ENCODE results near the gene C1QTNF8.

C1QTNF8 gene

DNA sequence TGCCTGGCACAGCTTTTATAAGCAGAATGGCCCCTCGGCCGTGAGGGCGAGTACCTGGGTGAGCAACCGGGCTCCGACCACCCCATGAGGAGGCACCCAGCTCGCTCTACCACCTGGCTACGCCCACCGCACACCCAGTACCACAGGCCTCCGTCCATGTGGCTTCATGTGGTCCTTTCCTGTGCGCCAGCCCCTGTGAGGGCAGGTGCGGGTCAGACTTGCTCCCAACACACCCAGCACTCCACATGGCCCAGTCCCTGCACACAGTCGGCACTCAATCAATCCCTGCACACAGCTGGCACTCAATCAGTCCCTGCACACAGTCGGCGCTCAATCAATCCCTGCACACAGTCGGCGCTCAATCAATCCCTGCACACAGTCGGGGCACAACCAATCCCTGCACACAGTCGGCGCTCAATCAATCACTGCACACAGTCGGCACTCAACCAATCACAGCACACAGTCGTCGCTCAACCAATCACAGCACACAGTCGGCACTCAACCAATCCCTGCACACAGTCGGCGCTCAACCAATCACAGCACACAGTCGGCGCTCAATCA lies 4.0 kb downstream of the C1QTNF8 start:
- H3K4me2 ChIP-seq (ENCODE audit: insufficient read depth, low read length) = no peak overlapping the region
- H3K79me2 ChIP-seq (ENCODE audit: insufficient read depth, low read length) = no peaks in the 10 kb centered on the region
- H3K4me1 ChIP-seq (ENCODE audit: insufficient read depth, low read length) = no peaks in the 10 kb centered on the region
- no peak for TF ChIP-seq EZH2 (IDR thresholded peaks at IDR 0.05; ENCODE audit: borderline replicate concordance, low read depth, low read length, severe bottlenecking)
- TF ChIP-seq, protein P1, sequence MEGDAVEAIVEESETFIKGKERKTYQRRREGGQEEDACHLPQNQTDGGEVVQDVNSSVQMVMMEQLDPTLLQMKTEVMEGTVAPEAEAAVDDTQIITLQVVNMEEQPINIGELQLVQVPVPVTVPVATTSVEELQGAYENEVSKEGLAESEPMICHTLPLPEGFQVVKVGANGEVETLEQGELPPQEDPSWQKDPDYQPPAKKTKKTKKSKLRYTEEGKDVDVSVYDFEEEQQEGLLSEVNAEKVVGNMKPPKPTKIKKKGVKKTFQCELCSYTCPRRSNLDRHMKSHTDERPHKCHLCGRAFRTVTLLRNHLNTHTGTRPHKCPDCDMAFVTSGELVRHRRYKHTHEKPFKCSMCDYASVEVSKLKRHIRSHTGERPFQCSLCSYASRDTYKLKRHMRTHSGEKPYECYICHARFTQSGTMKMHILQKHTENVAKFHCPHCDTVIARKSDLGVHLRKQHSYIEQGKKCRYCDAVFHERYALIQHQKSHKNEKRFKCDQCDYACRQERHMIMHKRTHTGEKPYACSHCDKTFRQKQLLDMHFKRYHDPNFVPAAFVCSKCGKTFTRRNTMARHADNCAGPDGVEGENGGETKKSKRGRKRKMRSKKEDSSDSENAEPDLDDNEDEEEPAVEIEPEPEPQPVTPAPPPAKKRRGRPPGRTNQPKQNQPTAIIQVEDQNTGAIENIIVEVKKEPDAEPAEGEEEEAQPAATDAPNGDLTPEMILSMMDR (IDR thresholded peaks at IDR 0.05; ENCODE audit: borderline replicate concordance, extremely low read depth, low read length, poor library complexity, severe bottlenecking) = no peak
- H3K9me3 ChIP-seq (ENCODE audit: insufficient read depth, low read length, severe bottlenecking) = peaks cover 2% of the 10 kb centered on the region
- DNase-seq (no peak), ATAC-seq (ENCODE audit: insufficient read depth, low read depth) (no peak)
- no peak overlapping the region for H3K4me3 ChIP-seq (ENCODE audit: low read depth in 1 of 2, low read length in 2 of 2)
- no peak overlapping the region for H3K9ac ChIP-seq (ENCODE audit: low read depth, low read length)
- no peaks in the 10 kb centered on the region for H3K36me3 ChIP-seq (ENCODE audit: insufficient read depth, low read length)
- peaks cover 12% of the 10 kb centered on the region; the same call in 1 of the 2 replicates for H4K20me1 ChIP-seq (ENCODE audit: insufficient read depth, low read length)
- no peak overlapping the region for H3K27ac ChIP-seq (ENCODE audit: low read length)
- H2AFZ ChIP-seq (ENCODE audit: low read depth, low read length) = no peak overlapping the region
- no peaks in the 10 kb centered on the region for H3K27me3 ChIP-seq (ENCODE audit: insufficient read depth, low read length, poor library complexity)

DNA sequence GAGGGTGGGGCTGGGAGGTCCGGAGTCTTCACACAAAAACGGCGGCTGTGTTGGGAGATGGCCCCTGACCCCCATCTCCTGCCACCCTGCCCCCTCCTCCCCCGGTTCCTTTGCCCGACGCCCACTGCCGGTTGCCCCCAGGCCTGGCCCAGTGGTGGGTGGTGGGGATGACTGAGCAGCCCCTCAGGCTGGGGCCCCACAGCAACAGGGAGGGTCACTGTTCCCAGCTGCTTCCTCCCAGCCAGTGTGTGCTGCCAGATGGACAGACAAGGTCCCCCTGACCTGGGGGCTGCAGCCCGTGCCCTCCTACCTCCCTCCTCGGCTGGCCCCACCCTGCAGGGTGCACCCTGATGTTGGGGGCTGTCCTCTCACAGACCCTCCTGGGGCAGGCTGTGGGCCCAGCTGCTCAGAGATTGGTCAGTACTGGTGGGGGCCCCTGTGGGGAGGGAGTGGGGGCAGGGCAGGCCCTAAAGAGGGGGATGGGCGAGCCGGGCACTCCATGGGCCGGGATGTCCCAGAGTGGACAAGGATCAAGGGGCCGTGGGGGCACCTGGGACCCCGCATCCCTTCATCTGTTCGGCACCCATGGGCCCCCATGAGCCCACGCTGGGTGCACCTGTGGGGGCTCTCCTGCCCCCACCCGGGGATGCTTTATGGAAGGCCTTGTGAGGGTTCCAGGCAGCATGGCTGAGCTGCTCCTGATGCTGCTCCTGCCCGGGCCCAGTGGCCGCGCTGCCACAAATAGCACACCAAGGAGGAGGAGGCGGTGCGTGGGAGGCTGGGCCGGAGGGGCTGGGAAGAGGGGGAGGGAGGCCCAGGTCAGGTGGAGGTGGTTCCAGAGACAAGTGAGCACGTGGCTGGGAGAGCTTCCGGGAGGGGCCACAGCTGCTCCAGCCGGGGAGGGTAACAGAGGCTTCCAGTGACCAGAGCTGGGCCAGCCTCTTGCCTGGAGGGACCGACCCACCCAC lies 5.1 kb downstream of the C1QTNF8 start:
- Histone ChIP-seq H4K20me1 (ENCODE audit: insufficient read depth, low read length) (peaks cover 12% of the 10 kb centered on the region; the same call in 1 of the 2 replicates), H3K79me2 (ENCODE audit: insufficient read depth, low read length) (no peaks in the 10 kb centered on the region), H3K4me3 (ENCODE audit: low read depth in 1 of 2, low read length in 2 of 2) (no peak overlapping the region), H3K4me1 (ENCODE audit: insufficient read depth, low read length) (no peaks in the 10 kb centered on the region), H3K36me3 (ENCODE audit: insufficient read depth, low read length) (no peaks in the 10 kb centered on the region), H3K4me2 (ENCODE audit: insufficient read depth, low read length) (no peak overlapping the region), H3K9me3 (ENCODE audit: insufficient read depth, low read length, severe bottlenecking) (peaks cover 2% of the 10 kb centered on the region), H3K27me3 (ENCODE audit: insufficient read depth, low read length, poor library complexity) (no peaks in the 10 kb centered on the region), H2AFZ (ENCODE audit: low read depth, low read length) (no peak overlapping the region), H3K27ac (ENCODE audit: low read length) (no peak overlapping the region), H3K9ac (ENCODE audit: low read depth, low read length) (no peak overlapping the region)
- no peak for TF ChIP-seq EZH2 (IDR thresholded peaks at IDR 0.05; ENCODE audit: borderline replicate concordance, low read depth, low read length, severe bottlenecking)
- TF ChIP-seq, protein P1 (IDR thresholded peaks at IDR 0.05; ENCODE audit: borderline replicate concordance, extremely low read depth, low read length, poor library complexity, severe bottlenecking) = no peak
- ATAC-seq (ENCODE audit: insufficient read depth, low read depth) (no peak), DNase-seq (no peak)

DNA sequence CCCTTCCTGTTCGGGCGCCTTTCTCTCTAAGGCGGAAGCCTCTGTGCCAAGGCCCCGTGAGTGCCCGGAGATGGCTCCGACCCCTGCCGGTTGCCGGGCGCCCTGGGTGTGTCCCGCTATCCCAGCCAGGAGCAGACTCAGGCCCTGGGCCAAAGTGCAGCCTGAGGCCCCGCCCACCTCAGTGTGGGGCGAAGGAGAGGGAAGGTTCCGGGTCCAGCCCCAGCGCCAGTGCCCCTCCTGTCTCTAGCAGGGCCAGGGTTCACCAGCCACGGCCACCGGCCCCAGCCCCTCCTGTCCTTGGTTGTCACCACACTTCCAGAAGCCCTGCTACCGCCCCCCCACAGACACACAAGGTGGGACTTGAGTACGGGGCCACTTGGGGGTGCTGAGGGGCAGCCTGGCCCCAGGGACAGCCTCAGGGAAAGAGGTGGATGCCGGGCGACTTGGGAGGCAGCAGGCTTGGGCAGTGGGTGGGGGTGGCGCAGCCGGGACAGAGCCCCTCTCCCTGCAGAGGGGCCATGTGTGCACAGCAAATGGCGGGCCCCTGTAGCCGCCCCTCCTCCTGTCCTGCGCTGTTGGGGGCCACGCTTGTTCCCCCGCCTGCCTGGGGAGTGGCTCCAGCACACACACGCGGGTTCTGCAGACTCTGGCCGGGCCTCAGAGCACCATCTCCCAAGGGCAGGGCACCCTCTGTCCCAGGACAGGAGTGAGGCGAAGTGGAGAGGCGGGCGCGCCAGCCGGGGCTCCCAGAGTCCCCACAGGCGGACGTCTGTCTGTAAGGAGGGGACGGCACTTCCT lies 6.0 kb downstream of the C1QTNF8 start:
- Histone ChIP-seq H3K9me3 (ENCODE audit: insufficient read depth, low read length, severe bottlenecking) (peaks cover 6% of the 10 kb centered on the region), H3K4me1 (ENCODE audit: insufficient read depth, low read length) (no peaks in the 10 kb centered on the region), H2AFZ (ENCODE audit: low read depth, low read length) (no peak overlapping the region), H3K79me2 (ENCODE audit: insufficient read depth, low read length) (no peaks in the 10 kb centered on the region), H3K27ac (ENCODE audit: low read length) (no peak overlapping the region), H3K4me3 (ENCODE audit: low read depth in 1 of 2, low read length in 2 of 2) (no peak overlapping the region), H3K27me3 (ENCODE audit: insufficient read depth, low read length, poor library complexity) (no peaks in the 10 kb centered on the region), H3K9ac (ENCODE audit: low read depth, low read length) (no peak overlapping the region), H3K36me3 (ENCODE audit: insufficient read depth, low read length) (no peaks in the 10 kb centered on the region), H4K20me1 (ENCODE audit: insufficient read depth, low read length) (peaks cover 7% of the 10 kb centered on the region; the same call in 1 of the 2 replicates), H3K4me2 (ENCODE audit: insufficient read depth, low read length) (no peak overlapping the region)
- ATAC-seq (ENCODE audit: insufficient read depth, low read depth) (no peak), DNase-seq (no peak)
- TF ChIP-seq, protein P1 (IDR thresholded peaks at IDR 0.05; ENCODE audit: borderline replicate concordance, extremely low read depth, low read length, poor library complexity, severe bottlenecking) = no peak
- no peak for TF ChIP-seq EZH2 (IDR thresholded peaks at IDR 0.05; ENCODE audit: borderline replicate concordance, low read depth, low read length, severe bottlenecking)

All from DND-41 (cell line).